SU-DHL-6 (cell line): ENCODE data around the gene ALKBH4.

Experiments used
- EZH2phosphoT487 ChIP-seq: fragments of 200-600 bp; sonication (generic), shearing (Covaris generic); conservative IDR thresholded peaks from 2 replicates; pipeline ENCODE4 v1.6.1; 2018; ENCODE audit warnings: mild to moderate bottlenecking, antibody characterized with exemption, low read length, moderate library complexity, mixed read lengths
- TF ChIP-seq, protein P1 (sequence below): fragments of 200-600 bp; sonication (generic); IDR thresholded peaks from one replicate; pipeline ENCODE4 v1.5.1; 2017; ENCODE audit warnings: antibody characterized with exemption, mild to moderate bottlenecking, low read length, moderate library complexity; ENCODE audit not compliant: insufficient read depth, poor library complexity, severe bottlenecking

DNA sequence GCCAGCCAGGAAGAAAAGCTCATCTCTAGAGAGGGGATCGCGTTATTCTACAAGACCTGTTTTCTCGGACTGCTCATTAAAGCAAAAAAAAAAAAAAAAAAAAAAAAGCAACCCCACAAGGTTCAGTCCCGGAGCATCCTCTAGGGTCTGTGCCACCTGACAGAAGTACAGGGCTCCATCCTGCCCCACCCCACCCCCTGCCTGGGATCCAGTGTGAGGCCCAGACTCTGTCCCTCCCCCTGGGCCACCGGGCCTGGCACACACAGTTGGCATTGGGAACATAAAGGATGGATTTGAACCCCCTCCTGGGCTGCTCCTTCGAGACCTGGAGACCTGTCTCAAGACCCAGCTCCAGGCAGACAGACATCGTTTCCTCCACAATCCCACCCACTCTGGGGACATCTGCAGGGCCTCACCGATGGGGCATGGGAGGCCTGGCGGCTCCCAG, 30.6 kb downstream of the ALKBH4 start:
- TF ChIP-seq, protein P1, sequence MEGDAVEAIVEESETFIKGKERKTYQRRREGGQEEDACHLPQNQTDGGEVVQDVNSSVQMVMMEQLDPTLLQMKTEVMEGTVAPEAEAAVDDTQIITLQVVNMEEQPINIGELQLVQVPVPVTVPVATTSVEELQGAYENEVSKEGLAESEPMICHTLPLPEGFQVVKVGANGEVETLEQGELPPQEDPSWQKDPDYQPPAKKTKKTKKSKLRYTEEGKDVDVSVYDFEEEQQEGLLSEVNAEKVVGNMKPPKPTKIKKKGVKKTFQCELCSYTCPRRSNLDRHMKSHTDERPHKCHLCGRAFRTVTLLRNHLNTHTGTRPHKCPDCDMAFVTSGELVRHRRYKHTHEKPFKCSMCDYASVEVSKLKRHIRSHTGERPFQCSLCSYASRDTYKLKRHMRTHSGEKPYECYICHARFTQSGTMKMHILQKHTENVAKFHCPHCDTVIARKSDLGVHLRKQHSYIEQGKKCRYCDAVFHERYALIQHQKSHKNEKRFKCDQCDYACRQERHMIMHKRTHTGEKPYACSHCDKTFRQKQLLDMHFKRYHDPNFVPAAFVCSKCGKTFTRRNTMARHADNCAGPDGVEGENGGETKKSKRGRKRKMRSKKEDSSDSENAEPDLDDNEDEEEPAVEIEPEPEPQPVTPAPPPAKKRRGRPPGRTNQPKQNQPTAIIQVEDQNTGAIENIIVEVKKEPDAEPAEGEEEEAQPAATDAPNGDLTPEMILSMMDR: no peak
- TF ChIP-seq EZH2phosphoT487: no peak
